ENCODE results near the gene STK32C.

- TF ChIP-seq CTCF (IDR thresholded peaks at IDR 0.05 in 2 of 3, conservative IDR thresholded peaks at IDR 0.05 in 1 of 3; ENCODE audit: control insufficient read depth in 2 of 3, extremely low read depth in 1 of 3, insufficient read depth in 1 of 3, low read depth in 3 of 3, low read length in 3 of 3) (no peak), POLR2A (IDR thresholded peaks at IDR 0.05; ENCODE audit: low read depth, low read length) (no peak), POLR2AphosphoS5 (IDR thresholded peaks at IDR 0.05; ENCODE audit: low read length) (no peak), YY1 (IDR thresholded peaks at IDR 0.05; ENCODE audit: low read depth, low read length) (no peak), CHD2 (IDR thresholded peaks at IDR 0.05; ENCODE audit: borderline replicate concordance, low read depth, low read length) (no peak), ATF2 (IDR thresholded peaks at IDR 0.05; ENCODE audit: low read length) (no peak), PML (IDR thresholded peaks at IDR 0.05; ENCODE audit: low read length) (no peak), NFYB (IDR thresholded peaks at IDR 0.05; ENCODE audit: insufficient read depth, low read depth, low read length) (no peak)
These were observed 137.0 kb downstream of the STK32C start for GRCh38 chr10:132170561-132171361.

Data from GM12878 (cell line).